ENCODE results near the gene IFT88. TPM values are rescaled to one million over a fixed set of nuclear protein-coding genes. Genes with fewer than 3 reads are reported as not detected.

Gene IFT88
- total RNA-seq, 1 donor from 2014 or later = 5.9 TPM

DNA sequence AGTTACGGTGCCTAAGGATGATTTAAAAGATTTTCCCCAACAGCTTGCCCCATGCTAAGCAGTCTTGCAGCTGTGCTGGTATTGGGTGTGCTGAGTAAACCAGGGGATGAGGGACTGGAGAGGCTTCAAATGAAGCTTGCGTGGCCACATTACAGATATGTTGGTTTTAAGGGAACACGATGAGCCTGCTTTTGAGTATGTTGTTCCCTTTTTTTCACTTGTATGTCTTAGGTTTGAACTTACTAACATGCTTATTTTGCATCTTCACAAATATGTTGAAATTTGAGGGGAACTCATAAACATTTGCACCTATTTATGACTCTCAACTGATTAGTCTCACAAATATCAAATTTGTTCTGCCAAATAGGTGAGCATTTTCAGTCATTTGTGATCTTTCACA, 134.5 kb downstream of the IFT88 start:
- TF ChIP-seq, protein P1, sequence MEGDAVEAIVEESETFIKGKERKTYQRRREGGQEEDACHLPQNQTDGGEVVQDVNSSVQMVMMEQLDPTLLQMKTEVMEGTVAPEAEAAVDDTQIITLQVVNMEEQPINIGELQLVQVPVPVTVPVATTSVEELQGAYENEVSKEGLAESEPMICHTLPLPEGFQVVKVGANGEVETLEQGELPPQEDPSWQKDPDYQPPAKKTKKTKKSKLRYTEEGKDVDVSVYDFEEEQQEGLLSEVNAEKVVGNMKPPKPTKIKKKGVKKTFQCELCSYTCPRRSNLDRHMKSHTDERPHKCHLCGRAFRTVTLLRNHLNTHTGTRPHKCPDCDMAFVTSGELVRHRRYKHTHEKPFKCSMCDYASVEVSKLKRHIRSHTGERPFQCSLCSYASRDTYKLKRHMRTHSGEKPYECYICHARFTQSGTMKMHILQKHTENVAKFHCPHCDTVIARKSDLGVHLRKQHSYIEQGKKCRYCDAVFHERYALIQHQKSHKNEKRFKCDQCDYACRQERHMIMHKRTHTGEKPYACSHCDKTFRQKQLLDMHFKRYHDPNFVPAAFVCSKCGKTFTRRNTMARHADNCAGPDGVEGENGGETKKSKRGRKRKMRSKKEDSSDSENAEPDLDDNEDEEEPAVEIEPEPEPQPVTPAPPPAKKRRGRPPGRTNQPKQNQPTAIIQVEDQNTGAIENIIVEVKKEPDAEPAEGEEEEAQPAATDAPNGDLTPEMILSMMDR (IDR thresholded peaks at IDR 0.05) = no peak
- Mint-ChIP-seq H3K36me3 (ENCODE audit: low read depth) (peaks cover 2% of the 10 kb centered on the region), H3K27me3 (ENCODE audit: low read depth) (no peaks in the 10 kb centered on the region), H3K9me3 (ENCODE audit: low read depth) (no peaks in the 10 kb centered on the region), H3K27ac (ENCODE audit: unreplicated experiment) (no peak overlapping the region), H3K4me3 (ENCODE audit: unreplicated experiment) (no peak overlapping the region), H3K4me1 (ENCODE audit: low read depth) (peaks cover 11% of the 10 kb centered on the region)
- DNase-seq (ENCODE audit: low spot score) = no peak

DNA sequence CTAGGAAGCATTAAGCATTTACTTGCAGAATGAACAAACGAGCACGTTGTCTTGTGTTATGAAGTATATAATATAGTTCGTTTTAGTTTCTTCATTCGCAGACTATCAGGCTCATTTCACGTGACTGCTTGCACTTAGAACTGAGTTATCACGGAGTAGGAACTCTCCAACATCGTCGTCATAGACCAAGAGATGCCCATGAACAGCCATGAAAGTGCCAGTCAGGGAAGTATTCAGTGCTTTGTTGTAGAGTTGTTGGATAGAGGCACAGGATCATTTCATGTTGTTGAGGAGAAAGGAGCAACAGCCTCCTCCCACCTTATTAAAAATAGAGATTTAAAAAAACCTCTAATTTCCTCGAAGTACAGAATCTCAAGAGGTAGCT, 135.6 kb downstream of the IFT88 start:
- TF ChIP-seq, protein P1 (IDR thresholded peaks at IDR 0.05) = no peak
- peaks cover 11% of the 10 kb centered on the region for H3K4me1 Mint-ChIP-seq (ENCODE audit: low read depth)
- H3K4me3 Mint-ChIP-seq (ENCODE audit: unreplicated experiment) = peak overlapping the region; percentile 93
- H3K9me3 Mint-ChIP-seq (ENCODE audit: low read depth) = no peaks in the 10 kb centered on the region
- DNase-seq (ENCODE audit: low spot score) = no peak
- no peak overlapping the region for H3K27ac Mint-ChIP-seq (ENCODE audit: unreplicated experiment)
- peaks cover 2% of the 10 kb centered on the region for H3K36me3 Mint-ChIP-seq (ENCODE audit: low read depth)
- no peaks in the 10 kb centered on the region for H3K27me3 Mint-ChIP-seq (ENCODE audit: low read depth)

DNA sequence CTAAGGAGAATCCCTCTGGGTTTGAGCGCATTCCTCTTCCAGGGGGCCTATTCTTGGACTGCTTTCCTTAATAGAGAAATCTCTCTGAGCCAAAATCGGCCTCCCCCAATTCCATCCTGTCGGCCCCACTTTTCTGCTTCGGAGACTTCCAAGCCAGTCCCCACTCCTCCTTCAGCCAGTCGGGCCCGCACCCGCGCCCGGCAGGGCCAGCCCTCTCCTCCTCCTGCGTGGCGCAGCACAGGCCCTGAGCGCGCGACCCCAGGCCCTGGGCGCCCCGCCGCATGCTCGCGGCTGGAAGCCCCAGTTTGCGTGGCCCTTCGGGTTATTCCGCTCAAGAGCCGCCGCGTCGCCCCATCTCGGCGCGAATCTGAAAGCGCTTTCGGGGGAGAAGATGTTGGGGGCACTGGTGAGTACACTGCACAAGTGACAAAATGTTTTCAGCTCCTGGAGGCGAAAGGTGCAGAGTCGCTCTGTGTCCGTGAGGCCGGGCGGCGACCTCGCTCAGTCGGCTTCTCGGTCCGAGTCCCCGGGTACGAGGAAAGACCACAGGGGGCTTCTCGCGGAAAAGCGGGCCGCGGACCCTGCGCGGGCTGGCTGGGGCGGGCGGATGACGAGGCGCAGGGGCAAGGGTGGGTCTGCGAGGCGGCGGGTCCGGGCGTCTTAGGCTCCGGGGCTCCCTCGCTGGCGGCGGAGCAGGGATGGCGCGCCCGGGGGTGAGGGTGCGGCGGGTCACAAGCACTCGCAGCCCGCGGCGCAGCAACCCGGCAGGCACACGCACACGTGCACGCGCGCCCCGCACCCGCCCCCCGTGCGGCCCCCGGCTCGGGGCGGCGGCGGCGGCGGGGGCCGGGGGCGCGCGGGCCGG, 136.2 kb downstream of the IFT88 start, which contains the start of gene IL17D:
Gene IL17D, plus strand, starts transcription at position 785 of the 865 bp plus-strand sequence. CDS start 303 bp downstream, outside the sequence.
- TF ChIP-seq, protein P1 (IDR thresholded peaks at IDR 0.05) = peak; percentile 36
- Mint-ChIP-seq H3K27me3 (ENCODE audit: low read depth) (no peaks in the 10 kb centered on the region), H3K9me3 (ENCODE audit: low read depth) (no peaks in the 10 kb centered on the region), H3K27ac (ENCODE audit: unreplicated experiment) (peak within 1 kb of the TSS; percentile 12), H3K36me3 (ENCODE audit: low read depth) (peaks cover 2% of the 10 kb centered on the region), H3K4me1 (ENCODE audit: low read depth) (peaks cover 13% of the 10 kb centered on the region), H3K4me3 (ENCODE audit: unreplicated experiment) (peak within 1 kb of the TSS; percentile 93)
- DNase-seq (ENCODE audit: low spot score) = no peak

DNA sequence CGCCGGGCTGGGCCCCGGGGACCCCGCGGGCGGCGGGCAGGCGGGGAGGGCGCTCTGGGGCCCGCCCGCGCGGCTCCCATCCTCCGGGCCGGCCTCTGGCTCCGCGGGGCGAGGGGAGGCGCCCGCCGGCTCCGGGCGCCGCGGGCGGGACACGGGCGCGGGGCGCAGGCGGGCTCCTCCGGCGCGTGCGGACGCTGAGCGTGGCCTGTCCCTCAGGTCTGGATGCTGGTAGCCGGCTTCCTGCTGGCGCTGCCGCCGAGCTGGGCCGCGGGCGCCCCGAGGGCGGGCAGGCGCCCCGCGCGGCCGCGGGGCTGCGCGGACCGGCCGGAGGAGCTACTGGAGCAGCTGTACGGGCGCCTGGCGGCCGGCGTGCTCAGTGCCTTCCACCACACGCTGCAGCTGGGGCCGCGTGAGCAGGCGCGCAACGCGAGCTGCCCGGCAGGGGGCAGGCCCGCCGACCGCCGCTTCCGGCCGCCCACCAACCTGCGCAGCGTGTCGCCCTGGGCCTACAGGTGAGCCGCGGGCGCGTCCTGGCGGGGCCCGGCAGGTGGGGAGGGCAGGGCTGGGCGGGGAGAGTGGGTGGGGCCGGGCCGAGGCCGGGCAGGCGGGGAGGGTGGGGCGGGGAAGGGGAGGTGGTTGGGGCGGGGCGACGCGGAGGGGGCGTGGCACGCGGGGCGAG, 137.0 kb downstream of the IFT88 start:
- Mint-ChIP-seq H3K36me3 (ENCODE audit: low read depth) (peaks cover 2% of the 10 kb centered on the region), H3K27ac (ENCODE audit: unreplicated experiment) (no peak overlapping the region), H3K9me3 (ENCODE audit: low read depth) (no peaks in the 10 kb centered on the region), H3K27me3 (ENCODE audit: low read depth) (no peaks in the 10 kb centered on the region), H3K4me3 (ENCODE audit: unreplicated experiment) (no peak overlapping the region), H3K4me1 (ENCODE audit: low read depth) (peaks cover 21% of the 10 kb centered on the region)
- DNase-seq (ENCODE audit: low spot score) = peak; percentile 94
- TF ChIP-seq, protein P1 (IDR thresholded peaks at IDR 0.05) = peak; percentile 75

DNA sequence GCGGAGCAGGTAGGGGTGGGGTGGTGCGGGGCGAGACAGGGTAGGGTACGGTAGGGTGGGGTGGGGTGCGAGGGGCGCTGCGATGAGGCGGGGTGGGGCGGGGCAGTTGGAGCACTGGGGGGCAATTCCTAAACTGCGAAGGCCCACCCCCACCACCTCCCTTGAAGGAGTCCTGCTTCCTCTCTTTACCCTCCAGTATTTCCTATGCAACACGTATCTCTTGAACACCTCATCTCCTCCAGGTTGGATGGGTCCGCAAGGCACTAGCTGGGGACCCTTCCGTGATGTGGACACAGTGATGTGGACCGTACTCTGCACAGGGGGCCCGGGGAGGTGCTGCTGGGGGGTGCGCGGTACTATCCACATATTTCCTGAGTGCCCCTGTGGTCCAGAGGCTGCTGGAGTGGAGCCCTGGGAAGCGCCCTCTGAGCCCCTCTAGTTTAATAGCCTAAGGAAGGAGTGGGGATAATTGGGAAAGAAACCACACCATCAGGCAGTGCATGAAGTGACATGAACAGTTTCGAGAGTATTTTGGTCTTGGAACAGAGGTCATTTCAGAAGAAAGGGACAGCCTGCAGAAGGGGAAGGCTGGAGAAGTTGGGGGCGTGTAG, 137.6 kb downstream of the IFT88 start:
- Mint-ChIP-seq H3K36me3 (ENCODE audit: low read depth) (peaks cover 2% of the 10 kb centered on the region), H3K27ac (ENCODE audit: unreplicated experiment) (peak overlapping the region; percentile 12), H3K4me1 (ENCODE audit: low read depth) (peaks cover 27% of the 10 kb centered on the region), H3K4me3 (ENCODE audit: unreplicated experiment) (peak overlapping the region; percentile 68), H3K9me3 (ENCODE audit: low read depth) (no peaks in the 10 kb centered on the region), H3K27me3 (ENCODE audit: low read depth) (no peaks in the 10 kb centered on the region)
- TF ChIP-seq, protein P1 (IDR thresholded peaks at IDR 0.05) = no peak
- DNase-seq (ENCODE audit: low spot score) = no peak
